Panc1 (cell line): ENCODE results near the gene RCSD1. TPM values are rescaled to one million over a fixed set of nuclear protein-coding genes. Genes with fewer than 3 reads are reported as not detected.

Experiments
- ATAC-seq: fragments of 200-7000 bp; cut with Tn5 transposase; 2 replicates; pipeline ENCODE4 v1.9.1; 2020; ENCODE audit warnings: mild to moderate bottlenecking, moderate library complexity
- BruUV-seq: library from RNA; stranded (reverse); fragments of 400-500 nt; replicated peaks from 2 replicates; lab custom pipeline; 2021; lab: Mats Ljungman, UMichigan
- CTCF ChIA-PET: fragments of 300-600 bp; sonication (Branson Sonifier 250); formaldehyde crosslinking; loops from one replicate; lab custom pipeline; 2022; ENCODE audit warnings: antibody characterized with exemption; lab: Charles Lee
- POLR2A ChIA-PET: fragments of 300-600 bp; sonication (Branson Sonifier 250); formaldehyde crosslinking; loops from one replicate; lab custom pipeline; 2022; ENCODE audit warnings: antibody characterized with exemption; lab: Charles Lee
- DNase-seq: peaks from one replicate; pipeline ENCODE4 v3.0.0-alpha.2; 2010; ENCODE audit warnings: low read depth, low spot score
- H3K27ac ChIP-seq: 2 replicates; pipeline ENCODE4 v1.5.1; 2011; ENCODE audit warnings: mild to moderate bottlenecking, low read length, inconsistent platforms
- H3K27me3 ChIP-seq: fragments of 200-500 bp; sonication (Bioruptor generic); 2 replicates; pipeline ENCODE4 v1.6.0; 2014; ENCODE audit warnings: low read length, inconsistent platforms; ENCODE audit not compliant: control insufficient read depth, insufficient read depth
- H3K36me3 ChIP-seq: fragments of 200-500 bp; sonication (Bioruptor generic); 2 replicates; pipeline ENCODE4 v1.5.1; 2014; ENCODE audit warnings: inconsistent platforms, mild to moderate bottlenecking, low read length, moderate library complexity; ENCODE audit not compliant: control insufficient read depth, insufficient read depth
- H3K4me1 ChIP-seq: 2 replicates; pipeline ENCODE4 v1.5.1; 2011; ENCODE audit warnings: inconsistent platforms, mild to moderate bottlenecking, low read length, moderate library complexity; ENCODE audit not compliant: control insufficient read depth, insufficient read depth
- H3K4me3 ChIP-seq, 2 experiments: 2 replicates each; pipeline ENCODE4 v1.5.1; 2011 to 2012; ENCODE audit warnings: low read depth in 2 of 2, low read length in 2 of 2, mild to moderate bottlenecking in 2 of 2, inconsistent platforms in 1 of 2, moderate library complexity in 1 of 2
- H3K9me3 ChIP-seq: fragments of 200-500 bp; sonication (Bioruptor generic); 2 replicates; pipeline ENCODE4 v1.5.1; 2014; ENCODE audit warnings: low read depth, mild to moderate bottlenecking, inconsistent platforms, low read length, moderate library complexity; ENCODE audit not compliant: control insufficient read depth, insufficient read depth
- POLR2AphosphoS5 ChIP-seq: IDR thresholded peaks from 2 replicates; pipeline ENCODE4 v1.6.1; 2012; ENCODE audit warnings: mild to moderate bottlenecking, low read depth, low read length, moderate library complexity
- SIN3A ChIP-seq: IDR thresholded peaks from 2 replicates; pipeline ENCODE4 v1.6.1; 2012; ENCODE audit warnings: low read depth, mild to moderate bottlenecking, low read length, moderate library complexity, borderline replicate concordance; ENCODE audit not compliant: insufficient read depth
- TCF7L2 ChIP-seq: IDR thresholded peaks from 2 replicates; pipeline ENCODE4 v1.6.1; 2011; ENCODE audit warnings: mild to moderate bottlenecking, low read depth, low read length, inconsistent platforms
- in situ Hi-C: cut with HindIII; loops from 2 replicates; pipeline ENCODE4 v1.10.0; 2016; ENCODE audit warnings: low sequenced_read_pairs, low pct_unique_long_range_greater_than_20kb
- intact Hi-C: fragments of 100-400 bp; cut with micrococcal nuclease; formaldehyde crosslinking; loops from one replicate; pipeline ENCODE4 v1.10.0; 2022; ENCODE audit not compliant: unreplicated experiment
- total RNA-seq: library from RNA; stranded (reverse); gene quantifications from one replicate; pipeline ENCODE4 v1.2.1, GENCODE V29; 2021; ENCODE audit not compliant: unreplicated experiment
- TF ChIP-seq, protein P1 (sequence below), 2 experiments: IDR thresholded peaks; 2 replicates each; pipeline ENCODE4 v1.6.1; 2011 to 2012; ENCODE audit warnings: low read depth in 2 of 2, control low read depth in 1 of 2, low read length in 1 of 2, mild to moderate bottlenecking in 1 of 2, moderate library complexity in 1 of 2; ENCODE audit not compliant: insufficient read depth in 1 of 2
- TF ChIP-seq, protein P2 (sequence below): fragments of 450-650 bp; IDR thresholded peaks from 2 replicates; pipeline ENCODE4 v1.5.1; 2017; ENCODE audit warnings: mild to moderate bottlenecking

RCSD1 gene
- total RNA-seq, 1 experiment from 2014 or later: 1.4 TPM

DNA sequence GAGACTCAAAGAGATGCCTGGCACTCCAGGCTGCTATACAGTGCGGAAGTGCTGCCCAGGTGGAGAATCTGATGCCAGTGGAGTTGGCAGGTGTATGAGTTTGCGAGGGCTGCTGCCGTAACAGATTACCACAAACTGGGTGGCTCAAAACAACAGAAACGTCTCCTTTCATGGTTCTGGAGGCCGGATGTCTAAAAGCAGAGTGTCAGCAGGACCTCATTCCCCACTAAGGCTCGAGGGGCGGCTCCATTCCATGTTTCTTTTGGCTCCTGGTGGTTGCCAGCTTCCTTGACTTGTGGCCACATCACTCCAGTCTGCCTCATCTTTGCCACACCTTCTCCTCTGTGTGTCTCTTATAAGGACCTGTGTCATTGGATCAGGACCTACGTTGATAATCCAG is 10.0 kb downstream of the RCSD1 start:
- H3K27ac ChIP-seq: no peak overlapping the region
- H3K27me3 ChIP-seq: no peaks in the 10 kb centered on the region
- no peaks in the 10 kb centered on the region for H3K9me3 ChIP-seq
- ATAC-seq (no peak), DNase-seq (no peak)
- H3K4me1 ChIP-seq: no peaks in the 10 kb centered on the region
- no TSS peak for BruUV-seq
- CTCF ChIA-PET: no interaction called here
- TF ChIP-seq TCF7L2: no peak
- TF ChIP-seq, protein P1, sequence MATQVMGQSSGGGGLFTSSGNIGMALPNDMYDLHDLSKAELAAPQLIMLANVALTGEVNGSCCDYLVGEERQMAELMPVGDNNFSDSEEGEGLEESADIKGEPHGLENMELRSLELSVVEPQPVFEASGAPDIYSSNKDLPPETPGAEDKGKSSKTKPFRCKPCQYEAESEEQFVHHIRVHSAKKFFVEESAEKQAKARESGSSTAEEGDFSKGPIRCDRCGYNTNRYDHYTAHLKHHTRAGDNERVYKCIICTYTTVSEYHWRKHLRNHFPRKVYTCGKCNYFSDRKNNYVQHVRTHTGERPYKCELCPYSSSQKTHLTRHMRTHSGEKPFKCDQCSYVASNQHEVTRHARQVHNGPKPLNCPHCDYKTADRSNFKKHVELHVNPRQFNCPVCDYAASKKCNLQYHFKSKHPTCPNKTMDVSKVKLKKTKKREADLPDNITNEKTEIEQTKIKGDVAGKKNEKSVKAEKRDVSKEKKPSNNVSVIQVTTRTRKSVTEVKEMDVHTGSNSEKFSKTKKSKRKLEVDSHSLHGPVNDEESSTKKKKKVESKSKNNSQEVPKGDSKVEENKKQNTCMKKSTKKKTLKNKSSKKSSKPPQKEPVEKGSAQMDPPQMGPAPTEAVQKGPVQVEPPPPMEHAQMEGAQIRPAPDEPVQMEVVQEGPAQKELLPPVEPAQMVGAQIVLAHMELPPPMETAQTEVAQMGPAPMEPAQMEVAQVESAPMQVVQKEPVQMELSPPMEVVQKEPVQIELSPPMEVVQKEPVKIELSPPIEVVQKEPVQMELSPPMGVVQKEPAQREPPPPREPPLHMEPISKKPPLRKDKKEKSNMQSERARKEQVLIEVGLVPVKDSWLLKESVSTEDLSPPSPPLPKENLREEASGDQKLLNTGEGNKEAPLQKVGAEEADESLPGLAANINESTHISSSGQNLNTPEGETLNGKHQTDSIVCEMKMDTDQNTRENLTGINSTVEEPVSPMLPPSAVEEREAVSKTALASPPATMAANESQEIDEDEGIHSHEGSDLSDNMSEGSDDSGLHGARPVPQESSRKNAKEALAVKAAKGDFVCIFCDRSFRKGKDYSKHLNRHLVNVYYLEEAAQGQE (IDR thresholded peaks at IDR 0.05; ENCODE audit: insufficient read depth in 1 of 2, low read depth in 2 of 2, low read length in 1 of 2): no peak
- no peak for TF ChIP-seq SIN3A
- TF ChIP-seq, protein P2, sequence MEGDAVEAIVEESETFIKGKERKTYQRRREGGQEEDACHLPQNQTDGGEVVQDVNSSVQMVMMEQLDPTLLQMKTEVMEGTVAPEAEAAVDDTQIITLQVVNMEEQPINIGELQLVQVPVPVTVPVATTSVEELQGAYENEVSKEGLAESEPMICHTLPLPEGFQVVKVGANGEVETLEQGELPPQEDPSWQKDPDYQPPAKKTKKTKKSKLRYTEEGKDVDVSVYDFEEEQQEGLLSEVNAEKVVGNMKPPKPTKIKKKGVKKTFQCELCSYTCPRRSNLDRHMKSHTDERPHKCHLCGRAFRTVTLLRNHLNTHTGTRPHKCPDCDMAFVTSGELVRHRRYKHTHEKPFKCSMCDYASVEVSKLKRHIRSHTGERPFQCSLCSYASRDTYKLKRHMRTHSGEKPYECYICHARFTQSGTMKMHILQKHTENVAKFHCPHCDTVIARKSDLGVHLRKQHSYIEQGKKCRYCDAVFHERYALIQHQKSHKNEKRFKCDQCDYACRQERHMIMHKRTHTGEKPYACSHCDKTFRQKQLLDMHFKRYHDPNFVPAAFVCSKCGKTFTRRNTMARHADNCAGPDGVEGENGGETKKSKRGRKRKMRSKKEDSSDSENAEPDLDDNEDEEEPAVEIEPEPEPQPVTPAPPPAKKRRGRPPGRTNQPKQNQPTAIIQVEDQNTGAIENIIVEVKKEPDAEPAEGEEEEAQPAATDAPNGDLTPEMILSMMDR: no peak
- TF ChIP-seq POLR2AphosphoS5: no peak
- POLR2A ChIA-PET: no interaction called here
- H3K36me3 ChIP-seq: no peaks in the 10 kb centered on the region
- in situ Hi-C loops (no loop called here), intact Hi-C loops (no loop called here)
- no peak overlapping the region for H3K4me3 ChIP-seq

DNA sequence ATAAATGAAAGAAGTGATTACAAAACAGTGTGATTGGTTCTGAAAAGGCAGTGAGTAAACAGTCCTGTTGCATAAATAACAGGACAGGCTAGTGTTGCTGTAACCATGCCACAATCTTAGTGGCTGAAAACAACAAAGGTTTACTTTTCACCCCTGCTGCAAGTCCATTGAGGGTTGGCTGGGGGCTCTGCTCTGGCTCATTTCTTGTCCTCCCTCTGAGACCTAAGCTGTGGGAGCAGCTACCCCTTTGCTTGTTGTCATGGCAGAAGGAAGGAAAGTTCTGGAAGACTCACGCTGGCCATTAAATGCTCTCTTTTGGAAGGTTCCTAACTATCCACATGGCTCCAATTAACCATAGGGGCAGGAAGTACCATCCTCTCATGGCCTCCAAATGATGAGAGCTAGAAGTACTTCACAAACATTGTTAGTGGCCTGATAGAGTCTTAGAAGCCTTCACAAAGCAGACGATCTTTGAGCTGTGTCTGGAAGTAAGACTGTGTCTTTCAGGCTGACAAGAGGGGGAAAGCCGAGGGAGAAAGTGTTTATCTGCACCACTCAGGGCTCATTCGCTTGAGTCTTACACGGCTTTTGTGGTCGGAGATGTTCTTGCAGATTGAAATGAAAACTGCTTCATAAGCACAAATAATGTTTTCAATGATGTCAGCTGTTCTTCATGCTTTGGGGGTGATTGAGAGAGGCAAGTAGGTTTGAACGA is 11.9 kb downstream of the RCSD1 start:
- DNase-seq: no peak
- CTCF ChIA-PET: no interaction called here
- POLR2A ChIA-PET: no interaction called here
- in situ Hi-C loops: no loop called here
- TF ChIP-seq SIN3A (no peak), POLR2AphosphoS5 (no peak), TCF7L2 (no peak)
- TF ChIP-seq, protein P1 (IDR thresholded peaks at IDR 0.05; ENCODE audit: insufficient read depth in 1 of 2, low read depth in 2 of 2, low read length in 1 of 2): no peak
- TF ChIP-seq, protein P2: no peak
- Histone ChIP-seq H3K36me3 (no peaks in the 10 kb centered on the region), H3K4me3 (no peak overlapping the region), H3K9me3 (no peaks in the 10 kb centered on the region), H3K27ac (no peak overlapping the region), H3K4me1 (no peaks in the 10 kb centered on the region), H3K27me3 (no peaks in the 10 kb centered on the region)
- intact Hi-C loops: no loop called here
- ATAC-seq: no peak
- BruUV-seq: no TSS peak
